ENCODE data around the gene DNAJA4.

Gene DNAJA4

GRCh38 chr15:78263351-78263781 lies 996 bp upstream of the DNAJA4 start:
- no peak overlapping the region for H3K9ac ChIP-seq (ENCODE audit: low read length)
- H3K79me2 ChIP-seq (ENCODE audit: insufficient read depth, low read length), result no peaks in the 10 kb centered on the region; the same call in 1 of the 2 replicates
- no peak overlapping the region for H3K4me2 ChIP-seq (ENCODE audit: low read length)
- H2AFZ ChIP-seq (ENCODE audit: low read length), result no peak overlapping the region
- peaks cover 34% of the 10 kb centered on the region for H3K4me1 ChIP-seq (ENCODE audit: insufficient read depth, low read length, severe bottlenecking)
- TF ChIP-seq EZH2 (IDR thresholded peaks at IDR 0.05; ENCODE audit: borderline replicate concordance, low read length) (no peak), CTCF (IDR thresholded peaks at IDR 0.05; ENCODE audit: low read length) (no peak)
- no peaks in the 10 kb centered on the region for H4K20me1 ChIP-seq (ENCODE audit: insufficient read depth, low read length)
- no peaks in the 10 kb centered on the region for H3K9me2 ChIP-seq (ENCODE audit: low read depth, low read length)
- no peaks in the 10 kb centered on the region for H3K9me3 ChIP-seq (ENCODE audit: low read length)
- H3K4me3 ChIP-seq (ENCODE audit: low read depth, low read length, poor library complexity, severe bottlenecking), result no peak overlapping the region
- no peaks in the 10 kb centered on the region; the same call in 1 of the 2 replicates for H3K27me3 ChIP-seq (ENCODE audit: insufficient read depth, low read length)
- no peaks in the 10 kb centered on the region for H3K36me3 ChIP-seq (ENCODE audit: insufficient read depth, low read length)
- H3K27ac ChIP-seq (ENCODE audit: low read depth, low read length, poor library complexity, severe bottlenecking), result no peak overlapping the region
- H3F3A ChIP-seq (ENCODE audit: insufficient read depth, low read length), result no peaks in the 10 kb centered on the region

DNA sequence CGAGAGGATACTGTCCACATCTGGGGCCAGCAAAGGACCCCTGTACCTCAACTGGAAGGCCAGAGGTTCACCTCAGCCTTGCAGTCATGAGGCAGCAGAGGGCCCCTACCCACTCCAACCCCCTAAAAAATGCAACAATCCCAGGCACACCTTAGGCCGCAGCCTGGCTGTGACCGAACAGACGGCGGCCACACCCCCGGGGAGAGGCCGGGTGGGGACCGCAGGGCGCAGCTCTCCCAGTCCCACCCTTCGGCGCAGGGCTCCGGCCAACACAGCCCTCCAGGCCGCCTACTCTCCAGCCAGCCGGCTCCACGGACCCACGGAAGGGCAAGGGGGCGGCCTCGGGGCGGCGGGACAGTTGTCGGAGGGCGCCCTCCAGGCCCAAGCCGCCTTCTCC lies 457 bp upstream of the DNAJA4 start:
- H3K9ac ChIP-seq (ENCODE audit: low read length), result peak overlapping the region; percentile 27; the same call in 1 of the 2 replicates
- no peak overlapping the region for H2AFZ ChIP-seq (ENCODE audit: low read length)
- no peaks in the 10 kb centered on the region for H3K36me3 ChIP-seq (ENCODE audit: insufficient read depth, low read length)
- TF ChIP-seq EZH2 (IDR thresholded peaks at IDR 0.05; ENCODE audit: borderline replicate concordance, low read length) (no peak), CTCF (IDR thresholded peaks at IDR 0.05; ENCODE audit: low read length) (no peak)
- no peaks in the 10 kb centered on the region for H3K9me3 ChIP-seq (ENCODE audit: low read length)
- no peak overlapping the region for H3K27ac ChIP-seq (ENCODE audit: low read depth, low read length, poor library complexity, severe bottlenecking)
- no peaks in the 10 kb centered on the region; the same call in 1 of the 2 replicates for H3K79me2 ChIP-seq (ENCODE audit: insufficient read depth, low read length)
- H4K20me1 ChIP-seq (ENCODE audit: insufficient read depth, low read length), result no peaks in the 10 kb centered on the region
- H3K4me3 ChIP-seq (ENCODE audit: low read depth, low read length, poor library complexity, severe bottlenecking), result peak overlapping the region; percentile 64
- H3K27me3 ChIP-seq (ENCODE audit: insufficient read depth, low read length), result no peaks in the 10 kb centered on the region; the same call in 1 of the 2 replicates
- peak overlapping the region; percentile 23 for H3K4me2 ChIP-seq (ENCODE audit: low read length)
- no peaks in the 10 kb centered on the region for H3K9me2 ChIP-seq (ENCODE audit: low read depth, low read length)
- H3F3A ChIP-seq (ENCODE audit: insufficient read depth, low read length), result no peaks in the 10 kb centered on the region
- peaks cover 34% of the 10 kb centered on the region for H3K4me1 ChIP-seq (ENCODE audit: insufficient read depth, low read length, severe bottlenecking)

DNA sequence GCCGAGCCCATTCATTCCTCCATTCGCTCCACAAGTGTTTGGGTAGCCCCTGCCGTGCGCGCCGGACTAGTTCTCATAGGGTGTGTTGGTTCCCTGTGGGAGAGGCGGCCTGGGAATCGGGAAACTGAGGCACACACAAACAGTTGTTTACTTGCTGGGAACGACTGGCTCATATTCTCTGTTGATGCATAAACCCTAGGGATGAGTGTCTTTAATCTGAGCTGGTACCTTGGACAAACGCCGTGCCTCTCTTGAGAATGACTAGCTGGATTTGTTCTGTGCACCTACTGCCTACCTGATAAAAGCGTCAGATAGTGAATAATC lies 737 bp downstream of the DNAJA4 start:
- H3K27me3 ChIP-seq (ENCODE audit: insufficient read depth, low read length), result no peaks in the 10 kb centered on the region
- H3K4me3 ChIP-seq (ENCODE audit: low read depth, low read length, poor library complexity, severe bottlenecking), result peak overlapping the region; percentile 64
- peak overlapping the region; percentile 54 for H3K4me2 ChIP-seq (ENCODE audit: low read length)

More for the DNA sequence above, 737 bp downstream of the DNAJA4 start:
- Histone ChIP-seq H3K9ac (ENCODE audit: low read length) (peak overlapping the region; percentile 59), H3K36me3 (ENCODE audit: insufficient read depth, low read length) (no peaks in the 10 kb centered on the region), H3K9me3 (ENCODE audit: low read length) (no peaks in the 10 kb centered on the region), H2AFZ (ENCODE audit: low read length) (no peak overlapping the region), H3K4me1 (ENCODE audit: insufficient read depth, low read length, severe bottlenecking) (peaks cover 34% of the 10 kb centered on the region), H3K79me2 (ENCODE audit: insufficient read depth, low read length) (no peaks in the 10 kb centered on the region; the same call in 1 of the 2 replicates), H3F3A (ENCODE audit: insufficient read depth, low read length) (no peaks in the 10 kb centered on the region), H3K9me2 (ENCODE audit: low read depth, low read length) (no peaks in the 10 kb centered on the region), H4K20me1 (ENCODE audit: insufficient read depth, low read length) (no peaks in the 10 kb centered on the region), H3K27ac (ENCODE audit: low read depth, low read length, poor library complexity, severe bottlenecking) (no peak overlapping the region)
- TF ChIP-seq CTCF (IDR thresholded peaks at IDR 0.05; ENCODE audit: low read length), result no peak

Measured in OCI-LY1 (cell line).